ENCODE results near the gene KRTCAP2.

KRTCAP2 gene

DNA sequence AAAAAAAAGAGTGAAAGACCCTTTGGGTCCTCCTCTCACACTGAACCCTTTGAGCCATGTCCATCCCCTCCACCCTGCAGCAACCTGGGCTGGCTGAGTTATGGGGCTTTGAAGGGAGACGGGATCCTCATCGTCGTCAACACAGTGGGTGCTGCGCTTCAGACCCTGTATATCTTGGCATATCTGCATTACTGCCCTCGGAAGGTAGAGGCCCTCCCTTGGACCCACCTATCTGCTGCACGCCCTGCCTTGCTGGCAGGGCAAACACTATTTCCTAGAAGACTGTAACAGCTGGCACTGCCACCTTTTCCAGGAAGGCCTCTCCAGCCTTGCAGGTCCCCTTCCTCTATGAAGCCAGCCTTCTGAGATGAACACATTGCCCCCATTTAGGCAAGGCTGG is 36.4 kb downstream of the KRTCAP2 start:
- Histone ChIP-seq H3K36me3 (ENCODE audit: insufficient read depth, low read length) (peaks cover 18% of the 10 kb centered on the region), H3K9ac (ENCODE audit: insufficient read length) (no peak overlapping the region), H3K4me3 (peak overlapping the region; percentile 83), H3K27ac (peak overlapping the region; percentile 5; the same call in 1 of the 2 replicates), H3K9me3 (ENCODE audit: low read depth, low read length) (no peaks in the 10 kb centered on the region)
- DNase-seq (ENCODE audit: low read depth, low spot score) = no peak
- TF ChIP-seq EZH2 (IDR thresholded peaks at IDR 0.05) = no peak
- no peak for TF ChIP-seq FOXP2 (optimal IDR thresholded peaks at IDR 0.05; ENCODE audit: control extremely low read depth, extremely low read length, insufficient read depth)
- TF ChIP-seq POLR2AphosphoS5 (IDR thresholded peaks at IDR 0.05; ENCODE audit: borderline replicate concordance, low read depth, low read length) = no peak

DNA sequence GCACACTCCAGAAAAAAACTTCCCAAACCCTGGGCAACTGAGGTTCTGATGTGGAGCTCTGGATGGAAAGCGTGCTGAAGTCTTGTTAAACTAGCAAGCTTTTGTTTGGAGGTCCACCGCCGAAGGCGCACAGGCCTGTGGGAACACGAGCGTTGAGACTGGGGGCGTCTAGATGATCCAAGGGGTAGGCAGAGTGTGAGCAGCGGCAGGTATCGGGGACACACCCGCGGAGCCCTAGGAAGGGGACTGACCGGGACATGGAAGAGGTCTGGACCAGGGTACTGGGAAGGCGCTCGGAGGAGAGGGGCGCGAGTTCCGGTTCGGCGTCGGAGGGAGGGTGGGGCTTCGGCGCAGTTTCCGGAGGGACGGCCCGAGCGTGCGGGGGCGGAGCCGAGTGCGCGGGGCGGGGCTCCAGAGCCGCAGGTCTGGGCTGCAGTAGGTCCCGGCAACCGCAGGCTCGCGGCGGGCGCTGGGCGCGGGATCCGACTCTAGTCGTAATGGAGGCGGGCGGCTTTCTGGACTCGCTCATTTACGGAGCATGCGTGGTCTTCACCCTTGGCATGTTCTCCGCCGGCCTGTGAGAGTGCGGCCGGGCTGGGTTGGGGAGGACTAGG is 37.6 kb downstream of the KRTCAP2 start, which contains the start of gene SLC50A1:
SLC50A1 (plus strand) TSS at position 438 of the 614 bp plus-strand sequence; CDS start at position 498, 60 bp downstream.
- Histone ChIP-seq H3K9ac (ENCODE audit: insufficient read length) (peak within 1 kb of the TSS; percentile 79), H3K4me3 (peak within 1 kb of the TSS; percentile 83), H3K27ac (peak within 1 kb of the TSS; percentile 78), H3K36me3 (ENCODE audit: insufficient read depth, low read length) (peaks cover 26% of the 10 kb centered on the region), H3K9me3 (ENCODE audit: low read depth, low read length) (no peaks in the 10 kb centered on the region)
- DNase-seq (ENCODE audit: low read depth, low spot score) = peak; percentile 26
- TF ChIP-seq POLR2AphosphoS5 (IDR thresholded peaks at IDR 0.05; ENCODE audit: borderline replicate concordance, low read depth, low read length) (peak; percentile 98), FOXP2 (optimal IDR thresholded peaks at IDR 0.05; ENCODE audit: control extremely low read depth, extremely low read length, insufficient read depth) (no peak)

DNA sequence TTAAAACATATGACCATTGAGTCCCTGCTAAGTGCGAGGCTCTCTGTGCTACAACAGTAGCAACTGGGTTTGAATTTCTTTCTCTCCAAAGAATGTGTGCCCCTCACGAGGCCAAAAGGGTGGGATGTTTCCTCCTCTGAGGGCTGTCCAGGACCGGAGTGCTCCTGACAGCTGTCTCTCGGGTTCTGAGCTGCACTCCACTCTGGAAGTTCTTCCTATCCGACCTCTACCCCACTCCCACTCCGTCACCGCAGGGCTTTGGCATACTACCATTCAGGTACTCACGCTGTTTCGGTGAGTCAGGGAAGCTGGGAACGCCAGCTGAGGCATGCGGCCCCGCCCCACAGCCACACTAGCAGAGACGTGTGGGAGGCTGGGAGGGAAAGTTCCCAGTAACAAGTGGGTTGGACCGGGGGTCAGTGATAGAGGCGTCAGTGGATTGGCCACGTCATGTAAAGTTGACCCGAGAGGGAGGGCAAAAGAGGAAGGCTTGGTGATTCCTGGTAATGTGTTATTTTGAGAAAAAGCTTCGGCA is 38.2 kb downstream of the KRTCAP2 start:
- H3K36me3 ChIP-seq (ENCODE audit: insufficient read depth, low read length) = peaks cover 26% of the 10 kb centered on the region
- peak overlapping the region; percentile 79 for H3K9ac ChIP-seq (ENCODE audit: insufficient read length)
- H3K4me3 ChIP-seq = peak overlapping the region; percentile 83
- H3K9me3 ChIP-seq (ENCODE audit: low read depth, low read length) = no peaks in the 10 kb centered on the region
- DNase-seq (ENCODE audit: low read depth, low spot score) = no peak
- TF ChIP-seq EZH2 (IDR thresholded peaks at IDR 0.05) = no peak
- no peak for TF ChIP-seq POLR2AphosphoS5 (IDR thresholded peaks at IDR 0.05; ENCODE audit: borderline replicate concordance, low read depth, low read length)
- TF ChIP-seq FOXP2 (optimal IDR thresholded peaks at IDR 0.05; ENCODE audit: control extremely low read depth, extremely low read length, insufficient read depth) = no peak
- H3K27ac ChIP-seq = peak overlapping the region; percentile 78

DNA sequence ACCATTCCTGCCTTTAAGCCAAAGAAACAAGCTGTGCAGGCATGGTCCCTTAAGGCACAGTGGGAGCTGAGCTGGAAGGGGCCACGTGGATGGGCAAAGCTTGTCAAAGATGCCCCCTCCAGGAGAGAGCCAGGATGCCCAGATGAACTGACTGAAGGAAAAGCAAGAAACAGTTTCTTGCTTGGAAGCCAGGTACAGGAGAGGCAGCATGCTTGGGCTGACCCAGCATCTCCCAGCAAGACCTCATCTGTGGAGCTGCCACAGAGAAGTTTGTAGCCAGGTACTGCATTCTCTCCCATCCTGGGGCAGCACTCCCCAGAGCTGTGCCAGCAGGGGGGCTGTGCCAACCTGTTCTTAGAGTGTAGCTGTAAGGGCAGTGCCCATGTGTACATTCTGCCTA is 38.8 kb downstream of the KRTCAP2 start:
- Histone ChIP-seq H3K9me3 (ENCODE audit: low read depth, low read length) (no peaks in the 10 kb centered on the region), H3K36me3 (ENCODE audit: insufficient read depth, low read length) (peaks cover 26% of the 10 kb centered on the region), H3K4me3 (no peak overlapping the region), H3K9ac (ENCODE audit: insufficient read length) (no peak overlapping the region), H3K27ac (no peak overlapping the region)
- TF ChIP-seq EZH2 (IDR thresholded peaks at IDR 0.05) = no peak
- no peak for TF ChIP-seq FOXP2 (optimal IDR thresholded peaks at IDR 0.05; ENCODE audit: control extremely low read depth, extremely low read length, insufficient read depth)
- TF ChIP-seq POLR2AphosphoS5 (IDR thresholded peaks at IDR 0.05; ENCODE audit: borderline replicate concordance, low read depth, low read length) = no peak
- no peak for DNase-seq (ENCODE audit: low read depth, low spot score)

DNA sequence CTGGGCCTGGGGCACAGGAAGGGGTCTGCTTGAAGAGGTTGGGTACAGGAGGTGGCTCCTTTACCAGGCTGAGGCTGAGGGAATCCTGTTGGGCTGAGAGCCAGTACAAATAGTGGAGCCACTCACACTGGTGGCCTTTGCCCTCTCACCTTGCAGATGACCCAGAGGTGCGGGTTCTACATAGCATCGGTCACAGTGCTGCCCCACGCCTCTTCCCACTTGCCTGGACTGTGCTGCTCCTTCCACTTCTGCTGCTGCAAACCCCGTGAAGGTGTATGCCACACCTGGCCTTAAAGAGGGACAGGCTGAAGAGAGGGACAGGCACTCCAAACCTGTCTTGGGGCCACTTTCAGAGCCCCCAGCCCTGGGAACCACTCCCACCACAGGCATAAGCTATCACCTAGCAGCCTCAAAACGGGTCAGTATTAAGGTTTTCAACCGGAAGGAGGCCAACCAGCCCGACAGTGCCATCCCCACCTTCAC is 39.3 kb downstream of the KRTCAP2 start:
- Histone ChIP-seq H3K27ac (no peak overlapping the region), H3K4me3 (no peak overlapping the region), H3K9ac (ENCODE audit: insufficient read length) (no peak overlapping the region), H3K9me3 (ENCODE audit: low read depth, low read length) (no peaks in the 10 kb centered on the region), H3K36me3 (ENCODE audit: insufficient read depth, low read length) (peaks cover 26% of the 10 kb centered on the region)
- TF ChIP-seq EZH2 (IDR thresholded peaks at IDR 0.05) (no peak), POLR2AphosphoS5 (IDR thresholded peaks at IDR 0.05; ENCODE audit: borderline replicate concordance, low read depth, low read length) (no peak), FOXP2 (optimal IDR thresholded peaks at IDR 0.05; ENCODE audit: control extremely low read depth, extremely low read length, insufficient read depth) (no peak)
- DNase-seq (ENCODE audit: low read depth, low spot score) = no peak

DNA sequence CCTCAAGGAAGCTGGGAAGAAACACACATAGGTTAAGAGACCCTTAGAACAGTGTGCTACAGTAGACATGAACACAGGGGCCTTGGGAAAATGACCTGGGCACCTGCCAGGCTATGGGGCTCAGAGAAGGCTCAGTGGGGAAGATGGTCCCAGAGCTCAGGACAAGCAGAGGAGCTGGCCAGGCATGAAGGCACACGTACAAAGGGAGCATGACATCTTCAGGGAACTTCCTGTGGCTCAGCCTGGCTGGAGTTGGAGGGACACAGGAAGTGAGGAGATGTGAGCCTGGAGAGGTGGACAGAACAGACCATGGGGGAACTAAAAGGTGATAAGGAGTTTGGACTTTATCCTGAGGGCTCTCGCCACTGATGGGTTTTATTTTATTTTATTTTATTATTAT is 41.2 kb downstream of the KRTCAP2 start:
- H3K9me3 ChIP-seq (ENCODE audit: low read depth, low read length) = no peaks in the 10 kb centered on the region
- no peak overlapping the region for H3K27ac ChIP-seq
- no peak overlapping the region for H3K9ac ChIP-seq (ENCODE audit: insufficient read length)
- no peak for DNase-seq (ENCODE audit: low read depth, low spot score)
- H3K4me3 ChIP-seq = no peak overlapping the region
- H3K36me3 ChIP-seq (ENCODE audit: insufficient read depth, low read length) = peaks cover 26% of the 10 kb centered on the region
- TF ChIP-seq FOXP2 (optimal IDR thresholded peaks at IDR 0.05; ENCODE audit: control extremely low read depth, extremely low read length, insufficient read depth) (no peak), POLR2AphosphoS5 (IDR thresholded peaks at IDR 0.05; ENCODE audit: borderline replicate concordance, low read depth, low read length) (no peak), EZH2 (IDR thresholded peaks at IDR 0.05) (no peak)

DNA sequence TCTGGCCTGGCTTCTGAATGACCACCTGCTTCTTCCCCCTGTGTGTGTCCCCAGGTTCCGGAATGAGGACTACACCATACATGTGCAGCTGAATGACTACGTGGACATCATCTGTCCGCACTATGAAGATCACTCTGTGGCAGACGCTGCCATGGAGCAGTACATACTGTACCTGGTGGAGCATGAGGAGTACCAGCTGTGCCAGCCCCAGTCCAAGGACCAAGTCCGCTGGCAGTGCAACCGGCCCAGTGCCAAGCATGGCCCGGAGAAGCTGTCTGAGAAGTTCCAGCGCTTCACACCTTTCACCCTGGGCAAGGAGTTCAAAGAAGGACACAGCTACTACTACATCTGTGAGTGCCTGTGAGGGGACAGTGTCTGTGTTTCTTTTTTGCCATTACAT is 41.8 kb downstream of the KRTCAP2 start:
- no peak for DNase-seq (ENCODE audit: low read depth, low spot score)
- Histone ChIP-seq H3K4me3 (no peak overlapping the region), H3K27ac (no peak overlapping the region), H3K9ac (ENCODE audit: insufficient read length) (no peak overlapping the region), H3K9me3 (ENCODE audit: low read depth, low read length) (no peaks in the 10 kb centered on the region), H3K36me3 (ENCODE audit: insufficient read depth, low read length) (peaks cover 26% of the 10 kb centered on the region)
- TF ChIP-seq EZH2 (IDR thresholded peaks at IDR 0.05) = no peak

DNA sequence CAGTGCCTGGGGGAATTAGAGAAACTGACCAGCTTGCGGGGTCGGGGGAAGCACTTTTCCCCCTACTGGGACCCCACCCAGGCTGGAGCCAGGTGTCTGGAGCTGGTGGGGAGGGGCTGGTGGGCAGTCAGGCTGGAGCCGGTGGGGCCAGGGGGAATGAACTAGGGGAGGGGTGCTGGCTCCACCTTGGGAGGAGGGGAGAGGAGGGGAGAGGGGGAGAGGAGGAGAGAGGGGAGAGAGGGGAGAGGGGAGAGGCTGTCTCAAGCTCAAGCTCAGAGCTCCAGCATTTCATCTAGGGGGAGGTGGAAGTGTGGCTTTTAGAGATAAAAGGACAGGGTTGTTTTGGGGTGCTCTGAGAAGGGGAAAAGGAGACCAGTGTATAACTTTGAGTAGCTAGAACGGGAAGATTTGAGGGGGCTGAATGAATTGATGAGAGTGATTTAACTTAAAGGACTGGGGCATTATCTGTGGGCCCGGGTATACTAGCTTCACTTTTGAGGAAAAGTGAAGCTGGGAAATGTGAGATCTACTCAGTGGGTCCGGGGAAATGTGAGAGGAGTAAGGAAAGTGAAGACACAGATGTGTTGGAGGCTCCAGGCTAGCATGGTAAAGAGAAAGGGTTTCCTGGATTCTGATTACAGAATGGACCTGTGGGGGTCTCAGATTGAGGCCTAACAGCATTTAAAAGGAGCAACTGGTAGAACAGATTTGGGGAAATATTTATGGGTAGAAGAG is 42.7 kb downstream of the KRTCAP2 start:
- Histone ChIP-seq H3K9ac (ENCODE audit: insufficient read length) (peak overlapping the region; percentile 51), H3K36me3 (ENCODE audit: insufficient read depth, low read length) (peaks cover 26% of the 10 kb centered on the region), H3K9me3 (ENCODE audit: low read depth, low read length) (no peaks in the 10 kb centered on the region), H3K27ac (peak overlapping the region; percentile 74), H3K4me3 (peak overlapping the region; percentile 92)
- DNase-seq (ENCODE audit: low read depth, low spot score) = no peak
- no peak for TF ChIP-seq FOXP2 (optimal IDR thresholded peaks at IDR 0.05; ENCODE audit: control extremely low read depth, extremely low read length, insufficient read depth)
- TF ChIP-seq EZH2 (IDR thresholded peaks at IDR 0.05) = no peak
- TF ChIP-seq POLR2AphosphoS5 (IDR thresholded peaks at IDR 0.05; ENCODE audit: borderline replicate concordance, low read depth, low read length) = no peak
